ENCODE data around the gene FUT7.

Gene FUT7

DNA sequence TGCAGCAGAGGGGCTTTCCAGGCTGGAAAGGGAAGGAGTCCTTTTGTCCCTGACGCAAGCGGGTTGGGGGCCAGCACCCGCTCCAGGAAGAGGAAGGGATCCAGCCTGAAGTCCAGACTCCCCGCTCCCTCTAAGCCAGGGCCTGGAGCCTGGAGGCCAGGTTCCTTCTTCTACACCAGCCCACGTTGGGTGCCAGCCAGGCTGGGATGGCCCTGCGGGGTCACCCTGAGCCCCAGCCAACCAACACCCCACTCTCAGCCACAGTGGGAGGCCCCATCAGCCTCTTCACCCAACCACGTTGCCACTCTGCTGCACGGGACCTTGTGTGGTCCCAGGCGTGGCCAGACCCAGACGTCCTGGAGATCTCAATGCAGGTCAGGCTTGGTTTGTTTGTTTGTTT is 970 bp upstream of the FUT7 start:
- peak; percentile 35 for DNase-seq

DNA sequence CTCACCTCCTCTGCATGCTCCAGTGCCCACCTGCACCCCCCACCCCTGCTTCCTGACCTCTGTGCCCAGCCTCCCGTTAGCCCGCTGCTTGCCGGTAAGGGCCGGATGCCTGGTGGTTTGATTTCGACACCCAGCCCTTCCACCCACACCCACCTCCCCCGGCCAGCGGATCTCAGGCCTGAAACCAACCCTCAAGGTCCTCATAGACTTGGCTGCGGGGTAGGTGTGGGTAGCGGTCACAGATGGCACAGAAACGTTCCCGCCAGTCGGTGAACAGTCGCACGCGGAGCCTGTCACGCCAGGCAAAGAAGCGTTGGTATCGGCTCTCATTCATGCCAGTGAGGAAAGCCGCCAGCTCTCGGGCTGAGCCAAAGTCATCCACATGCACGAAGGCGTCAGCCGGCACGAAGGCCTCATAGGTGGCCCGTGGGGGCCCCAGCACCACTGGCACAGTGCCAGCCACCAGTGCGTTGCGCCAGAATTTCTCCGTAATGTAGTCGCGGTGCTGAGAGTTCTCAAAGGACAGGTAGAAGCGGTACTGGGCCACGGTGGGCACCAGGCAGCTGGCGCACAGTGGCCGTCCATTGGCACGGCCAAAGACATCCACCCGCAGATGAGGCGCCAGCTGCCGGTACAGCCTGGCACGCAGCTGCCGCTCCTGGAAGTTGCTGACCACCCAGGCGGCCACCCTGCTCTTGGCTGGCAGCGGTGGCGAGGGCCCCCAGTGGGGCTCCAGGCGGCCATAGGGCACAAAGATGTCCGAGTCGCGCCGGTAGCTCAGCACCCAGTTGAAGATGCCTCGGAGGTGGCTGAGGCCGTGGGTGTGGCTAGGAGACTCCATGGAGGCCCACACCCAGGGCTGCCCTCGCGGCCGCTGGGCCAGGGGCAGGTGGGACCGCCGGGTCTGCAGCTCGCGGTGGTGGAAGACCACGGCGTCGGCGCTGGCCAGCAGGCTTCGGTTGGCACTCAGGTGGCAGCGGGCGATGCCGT is 1.1 kb downstream of the FUT7 start:
- DNase-seq: no peak

- no peak for DNase-seq
Measured at GRCh38 chr9:137030006-137030405, 1.9 kb downstream of the FUT7 start.

GRCh38 chr9:137029058-137029936 is 2.6 kb downstream of the FUT7 start:
- DNase-seq: peak; percentile 56

DNA sequence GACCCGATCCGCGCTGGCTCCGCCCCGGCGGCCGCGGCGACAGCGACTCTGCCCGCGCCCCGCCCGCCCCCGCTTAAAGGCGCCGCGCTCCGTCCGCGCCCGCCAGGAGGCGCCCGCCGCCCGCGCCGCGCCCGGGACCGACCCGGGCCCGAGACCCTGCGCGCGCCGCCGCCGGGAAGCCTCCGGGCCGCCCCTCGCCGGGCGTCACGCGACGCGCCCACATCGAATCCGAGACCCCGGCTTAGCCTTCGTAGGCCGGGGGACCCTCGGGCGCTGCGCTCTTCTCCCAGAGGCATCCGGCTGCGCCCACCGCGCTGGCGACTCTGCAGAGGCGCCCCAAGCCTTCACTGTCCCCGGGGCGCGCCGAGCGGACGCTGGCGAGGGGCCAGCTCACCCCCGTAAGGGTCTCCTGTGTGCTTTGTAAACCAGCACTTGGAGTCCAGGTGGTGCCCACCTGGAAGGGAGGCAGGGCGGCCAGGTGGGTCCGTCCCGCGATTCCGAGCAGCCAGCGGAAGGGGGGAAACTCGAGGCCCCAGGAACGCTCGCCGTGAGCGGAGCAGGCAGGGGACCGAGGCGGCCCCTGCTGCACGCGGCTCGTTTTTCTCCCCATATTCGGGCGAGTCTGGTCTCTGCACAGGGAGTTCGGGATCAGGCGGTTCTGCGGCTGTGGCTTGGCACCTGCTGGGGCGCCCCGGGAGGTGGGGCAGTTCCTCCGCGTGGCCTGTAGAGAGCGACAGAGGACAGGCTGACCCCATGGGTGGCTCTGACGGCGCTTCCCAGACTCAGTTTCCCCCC is 3.4 kb downstream of the FUT7 start:
- DNase-seq: peak; percentile 64

DNA sequence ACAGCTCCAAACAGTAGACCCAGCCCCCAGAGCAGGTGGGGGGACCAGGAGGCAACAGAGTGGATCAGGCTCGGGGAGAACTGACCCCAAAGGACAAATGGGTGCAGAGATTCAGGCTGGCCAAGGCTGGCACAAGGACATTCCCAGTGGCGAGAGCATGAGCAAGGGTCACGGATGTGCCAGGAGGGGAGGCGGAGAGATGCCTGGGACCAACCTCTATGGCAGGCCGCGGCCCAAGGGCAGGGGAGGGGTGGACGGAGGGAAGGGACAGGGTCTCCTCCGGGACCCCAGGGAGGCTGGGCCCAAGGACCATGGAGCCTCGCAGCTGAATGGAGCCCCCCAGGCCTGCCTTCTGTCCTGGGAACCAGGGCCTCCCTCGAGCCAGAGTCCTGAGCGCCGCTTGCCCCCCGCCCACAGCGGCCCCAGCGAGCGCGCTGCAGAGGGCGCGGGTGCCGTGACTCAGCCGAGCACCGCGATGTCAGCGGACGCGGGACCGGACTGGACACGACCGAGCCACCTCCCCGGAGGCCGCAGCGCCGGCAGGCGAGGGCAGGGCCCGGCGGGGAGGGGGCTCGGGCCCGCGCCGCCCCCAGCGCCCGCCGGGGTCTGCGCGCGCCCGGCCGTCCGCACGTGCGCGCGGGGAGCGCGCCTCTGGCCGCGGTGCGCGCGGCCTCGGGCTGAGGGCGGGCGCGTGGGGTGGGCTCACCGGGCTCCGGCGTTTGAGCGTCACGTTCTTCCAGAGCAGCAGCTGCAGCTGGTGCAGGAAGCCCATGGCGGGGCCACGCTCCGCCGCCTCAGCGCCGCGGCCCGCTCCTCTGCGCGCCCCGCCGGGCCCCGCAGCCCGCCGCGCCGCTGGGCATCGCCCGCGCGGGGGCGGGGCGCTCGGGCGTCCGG is 4.3 kb downstream of the FUT7 start, which contains the start of gene ABCA2:
Gene ABCA2, minus strand, starts transcription at position 869 of the 894 bp plus-strand sequence. Its CDS starts 97 bp downstream, at position 772.
- no peak for DNase-seq

DNA sequence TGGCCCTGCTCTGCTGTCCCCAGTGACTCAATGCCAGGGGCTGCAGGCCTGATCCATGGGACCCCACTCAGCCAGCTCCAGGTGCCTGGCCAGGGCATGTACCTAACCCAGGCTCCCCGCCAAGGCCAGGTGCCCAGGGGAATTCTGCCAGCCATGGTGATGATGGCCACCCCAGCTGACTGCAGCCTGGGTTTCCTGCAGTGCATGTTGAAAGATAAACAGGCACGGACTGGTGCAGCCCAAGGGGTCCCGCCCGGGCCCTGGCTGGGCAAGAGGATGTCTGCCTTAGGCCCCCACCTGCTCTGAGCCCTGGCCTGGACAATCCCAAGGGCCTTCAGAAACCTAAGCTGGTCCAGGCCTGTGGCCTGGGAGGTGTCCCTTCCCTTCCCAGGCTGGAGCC is 5.1 kb downstream of the FUT7 start:
- no peak for DNase-seq

DNA sequence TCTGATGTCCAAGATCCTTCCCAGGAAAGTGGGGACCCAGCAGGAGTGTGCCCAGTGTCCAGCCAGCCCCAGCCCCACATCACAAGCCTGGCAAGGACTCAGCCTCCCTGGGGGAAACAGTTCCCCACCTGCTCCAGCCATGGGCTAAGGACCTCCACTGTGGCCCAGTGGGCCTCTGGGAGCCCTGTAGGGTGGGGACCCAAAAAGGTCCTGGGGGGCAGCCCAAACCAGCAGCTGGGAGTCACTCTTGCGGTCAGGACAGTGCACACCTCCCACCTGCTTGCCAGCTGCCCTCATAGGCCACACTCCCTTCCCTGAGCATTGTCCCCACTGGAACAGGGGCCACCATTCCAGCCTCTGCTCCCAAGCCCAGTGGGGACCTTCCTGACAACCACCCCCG is 5.5 kb downstream of the FUT7 start:
- DNase-seq: no peak

- DNase-seq: no peak
Measured at GRCh38 chr9:137025517-137025966, 6.3 kb downstream of the FUT7 start.

DNA sequence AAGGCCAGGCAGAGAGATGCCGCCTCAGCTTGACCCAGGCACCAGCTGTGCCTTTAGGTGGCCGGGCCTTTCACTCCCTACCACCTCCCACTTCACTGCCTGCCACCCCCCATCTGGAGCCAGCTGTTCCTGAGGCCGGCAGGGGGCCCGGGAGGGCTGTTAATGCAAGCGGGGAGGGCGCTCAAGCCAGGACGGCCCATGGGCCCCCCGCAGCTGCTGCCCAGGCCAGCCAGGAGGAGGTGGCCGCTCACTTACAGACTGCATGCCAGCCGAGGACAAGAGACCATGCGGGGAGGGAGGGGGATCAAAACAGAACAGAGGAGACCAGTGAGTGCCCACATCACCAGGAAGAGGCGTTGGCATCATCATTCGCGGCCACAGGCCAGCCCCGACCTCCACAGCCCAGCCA is 8.3 kb downstream of the FUT7 start:
- DNase-seq: no peak

DNA sequence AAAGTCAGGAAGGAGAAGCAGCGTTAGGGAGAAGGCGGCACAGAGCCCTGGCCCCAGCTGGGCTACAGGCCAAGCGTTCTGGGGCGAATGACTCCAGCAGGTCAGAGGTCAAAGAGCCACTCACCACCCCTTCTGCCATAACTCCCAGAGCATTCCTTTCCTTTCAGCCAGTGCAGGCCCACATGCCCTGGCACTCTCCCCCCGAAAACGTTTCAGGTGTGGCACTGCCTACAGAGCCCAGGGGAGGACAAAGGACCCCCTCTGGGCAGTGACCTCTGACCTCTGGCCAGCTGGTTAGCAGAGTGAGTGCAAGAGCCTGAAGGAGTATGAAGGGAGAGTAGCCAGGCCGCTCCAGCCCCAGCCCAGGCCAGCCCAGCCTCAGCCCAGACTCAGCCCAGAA is 8.7 kb downstream of the FUT7 start:
- no peak for DNase-seq

- no peak for DNase-seq
Measured at GRCh38 chr9:137022662-137023008, 9.3 kb downstream of the FUT7 start.

- DNase-seq: peak; percentile 58
Measured at GRCh38 chr9:137021979-137022661, 9.8 kb downstream of the FUT7 start.

DNA sequence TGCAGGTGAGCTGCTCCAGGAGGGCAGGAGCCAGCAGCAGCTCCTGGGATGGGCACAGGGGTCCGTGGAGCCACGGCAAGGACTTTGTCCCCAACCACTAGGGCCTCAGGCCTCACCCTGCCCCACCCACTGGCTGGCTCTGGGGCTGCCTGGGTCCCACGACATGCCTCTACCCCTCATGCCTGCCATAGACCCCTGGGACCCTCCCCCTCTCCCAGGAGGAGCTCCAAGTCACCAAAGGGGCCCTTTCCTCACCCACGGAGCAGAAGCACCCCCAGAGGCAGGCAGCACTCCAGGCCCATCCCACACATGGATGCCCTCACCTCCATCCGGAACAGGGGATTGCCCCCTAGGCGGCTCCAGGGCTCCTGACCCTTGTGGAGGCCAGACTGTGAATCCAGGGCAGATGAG is 10.3 kb downstream of the FUT7 start:
- no peak for DNase-seq

DNA sequence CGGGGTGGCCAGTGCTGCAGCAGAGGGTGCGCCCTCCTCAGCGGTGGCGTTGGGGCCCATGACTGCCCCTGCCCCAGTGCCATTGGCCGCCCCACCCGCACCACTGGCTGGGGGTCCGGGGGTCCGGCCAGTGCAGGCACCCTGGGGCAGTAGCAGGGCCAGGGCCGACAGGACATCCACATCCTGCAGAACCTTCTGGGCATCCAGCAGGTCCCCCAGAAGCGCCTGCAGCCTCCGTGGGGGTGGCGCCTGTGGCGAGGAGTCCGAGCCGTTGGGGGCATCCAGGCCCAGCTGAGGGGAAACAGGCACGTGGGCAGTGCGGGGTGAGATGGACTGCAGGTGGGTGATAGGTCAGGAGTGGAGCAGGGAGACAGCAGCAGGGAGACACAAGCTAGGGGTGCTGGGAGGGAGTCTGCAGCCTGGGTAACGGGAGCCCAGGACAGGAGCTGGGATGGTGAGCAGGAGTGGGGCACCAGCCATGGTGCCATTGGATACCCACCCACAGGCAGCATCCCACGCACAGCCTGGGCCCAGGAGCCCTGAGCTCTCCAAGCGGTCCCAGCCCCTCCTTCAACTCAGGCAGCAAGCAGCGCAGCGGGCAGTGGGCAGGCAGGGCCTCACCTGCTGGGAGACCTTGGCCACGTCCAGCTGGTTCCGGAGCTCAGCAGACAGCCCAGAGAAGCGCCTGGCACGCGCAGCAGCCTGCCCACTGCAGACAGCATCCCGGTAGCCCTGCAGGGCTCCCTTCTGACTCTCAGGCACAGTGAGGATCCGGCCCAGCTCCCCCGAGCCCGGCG is 10.9 kb downstream of the FUT7 start:
- no peak for DNase-seq

GRCh38 chr9:137019891-137020683 is 11.8 kb downstream of the FUT7 start:
- DNase-seq: no peak

- no peak for DNase-seq
Measured at GRCh38 chr9:137018761-137019559, 12.9 kb downstream of the FUT7 start.

DNA sequence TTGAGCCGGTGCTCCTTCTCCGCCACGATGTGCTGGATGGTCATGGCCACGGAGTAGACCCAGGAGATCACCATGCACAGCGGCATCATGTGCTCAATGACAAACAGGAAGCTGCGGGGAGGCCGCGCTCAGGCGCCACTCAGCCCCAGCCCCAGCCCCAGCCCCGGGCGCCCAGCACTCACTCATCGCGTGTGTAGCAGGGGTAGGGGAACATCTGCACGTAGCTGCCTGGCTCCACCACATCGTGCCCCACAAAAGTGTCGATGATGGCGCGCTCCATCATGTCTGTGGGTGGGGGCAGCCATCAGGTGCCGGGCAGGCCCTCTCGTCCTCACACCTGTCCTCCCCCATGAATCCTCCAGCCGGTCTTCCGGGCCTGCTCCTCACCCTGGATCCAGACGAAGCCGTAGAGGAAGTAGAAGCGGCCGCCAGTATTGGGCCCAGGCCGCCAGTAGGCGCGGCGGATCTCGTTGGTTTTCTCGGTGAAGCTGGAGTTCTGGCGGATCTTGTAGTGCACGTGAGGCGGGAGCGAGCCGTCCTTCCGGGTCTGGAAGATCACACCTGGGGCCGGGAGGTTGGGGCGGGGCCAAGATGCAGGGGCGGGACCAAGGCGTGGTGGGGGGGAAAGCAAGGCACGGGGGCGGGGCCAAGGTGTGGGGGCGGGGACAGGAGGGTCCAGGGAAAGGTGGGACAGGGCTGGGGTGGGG is 13.9 kb downstream of the FUT7 start:
- no peak for DNase-seq

Measured in central memory CD4-positive, alpha-beta T cell (primary cell).